BLaER1 treated with 17β-estradiol and CSF1 and Interleukin-3, amounts not matched to agents 10 nM and 100 nM (cell line): Measurements from ENCODE around the gene TM9SF2.

Source experiments
- H3K27ac ChIP-seq, 11 experiments: shearing (Covaris generic); formaldehyde crosslinking; 2 replicates each; pipeline ENCODE4 v1.8.1; 2022
- H3K27me3 ChIP-seq, 11 experiments: shearing (Covaris generic); formaldehyde crosslinking; 2 replicates each; pipeline ENCODE4 v1.8.1; 2022
- H3K36me3 ChIP-seq, 11 experiments: shearing (Covaris generic); formaldehyde crosslinking; 2 replicates each; pipeline ENCODE4 v1.8.1; 2022
- H3K4me1 ChIP-seq, 10 experiments: shearing (Covaris generic); formaldehyde crosslinking; 2 replicates each; pipeline ENCODE4 v1.8.1; 2022
- H3K4me2 ChIP-seq, 11 experiments: shearing (Covaris generic); formaldehyde crosslinking; 2 replicates each; pipeline ENCODE4 v1.8.1; 2022
- H3K4me3 ChIP-seq, 10 experiments: shearing (Covaris generic); formaldehyde crosslinking; 2 replicates each; pipeline ENCODE4 v1.8.1; 2022
- H3K9ac ChIP-seq, 11 experiments: shearing (Covaris generic); formaldehyde crosslinking; 2 replicates each; pipeline ENCODE4 v1.8.1; 2022
- H3K9me3 ChIP-seq, 11 experiments: shearing (Covaris generic); formaldehyde crosslinking; replicated peaks in 1 of 11; 2 replicates each; pipeline ENCODE4 v1.8.1; 2022
- H4K20me1 ChIP-seq, 11 experiments: shearing (Covaris generic); formaldehyde crosslinking; 2 replicates each; pipeline ENCODE4 v1.8.1; 2022
- Cebpa-rat ChIP-seq, 11 experiments: shearing (Covaris generic); IDR thresholded peaks; 2 replicates each; pipeline ENCODE4 v1.8.1; 2022

The TM9SF2 gene

DNA sequence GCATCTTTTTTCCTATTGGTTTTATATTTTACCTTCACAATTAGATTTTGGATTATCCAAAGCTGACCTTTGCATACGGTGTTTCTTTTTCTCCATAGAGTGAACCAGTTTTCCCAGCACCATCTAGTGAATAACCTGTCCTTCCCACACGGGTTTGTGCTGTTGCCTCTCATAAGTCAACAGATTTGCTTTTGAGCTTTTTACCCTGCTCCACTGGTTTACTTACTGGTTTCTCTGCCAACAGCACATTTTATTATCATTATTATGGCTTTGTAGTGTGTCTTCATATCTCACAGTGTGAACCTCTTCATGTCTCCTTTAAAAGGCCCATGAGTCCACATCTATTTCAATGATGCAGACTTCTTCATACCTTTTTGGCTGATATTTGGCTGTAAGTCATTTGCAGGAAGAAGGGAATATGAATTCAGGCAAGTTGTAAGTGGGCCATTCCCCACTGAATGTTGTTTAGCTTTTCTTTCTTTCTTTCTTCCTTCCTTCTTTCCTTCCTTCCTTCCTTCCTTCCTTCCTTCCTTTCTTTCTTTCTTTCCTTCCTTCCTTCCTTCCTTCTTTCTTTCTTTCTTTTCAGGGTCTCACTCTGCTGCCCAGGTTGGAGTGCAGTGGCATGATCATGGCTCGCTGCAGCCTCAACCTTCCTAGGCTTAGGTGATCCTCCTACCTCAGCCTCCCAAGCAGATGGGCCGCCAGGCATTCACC is 86.8 kb downstream of the TM9SF2 start:
- no peak overlapping the region for H3K9ac ChIP-seq
- no peak for TF ChIP-seq Cebpa-rat (IDR thresholded peaks at IDR 0.05)
- no peaks in the 10 kb centered on the region for H3K27me3 ChIP-seq
- no peaks in the 10 kb centered on the region; a peak in 1 of 22 replicates for H3K9me3 ChIP-seq
- H3K4me1 ChIP-seq: peaks cover 6 to 14% (median 12%) of the 10 kb centered on the region in 10 experiments; a peak in 18 of 20 replicates
- no peaks in the 10 kb centered on the region for H4K20me1 ChIP-seq
- H3K36me3 ChIP-seq: no peaks in the 10 kb centered on the region
- H3K4me3 ChIP-seq: no peak overlapping the region
- H3K27ac ChIP-seq: no peak overlapping the region
- no peak overlapping the region for H3K4me2 ChIP-seq

DNA sequence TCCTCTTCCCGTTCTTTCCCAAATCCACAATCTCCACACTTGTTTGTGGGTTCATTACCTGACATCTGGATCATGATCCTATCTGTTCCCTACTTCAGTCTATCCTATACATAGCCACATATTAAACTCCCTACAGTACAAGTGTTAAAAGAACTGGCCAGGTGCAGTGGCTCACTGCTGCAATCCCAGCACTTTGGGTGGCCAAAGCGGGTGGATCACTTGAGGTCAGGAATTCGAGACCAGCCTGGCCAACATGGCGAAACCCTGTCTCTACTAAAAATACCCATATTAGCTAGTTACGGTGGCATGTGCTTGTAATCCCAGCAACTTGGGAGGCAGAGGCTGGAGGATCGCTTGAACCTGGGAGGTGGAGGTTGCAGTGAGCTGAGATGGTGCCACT is 88.3 kb downstream of the TM9SF2 start:
- no peak overlapping the region for H3K27ac ChIP-seq
- H3K4me3 ChIP-seq: no peak overlapping the region
- no peaks in the 10 kb centered on the region for H4K20me1 ChIP-seq
- H3K36me3 ChIP-seq: no peaks in the 10 kb centered on the region
- H3K4me2 ChIP-seq: no peak overlapping the region
- H3K9ac ChIP-seq: no peak overlapping the region
- H3K9me3 ChIP-seq: no peaks in the 10 kb centered on the region; a peak in 1 of 22 replicates
- H3K27me3 ChIP-seq: no peaks in the 10 kb centered on the region
- TF ChIP-seq Cebpa-rat (IDR thresholded peaks at IDR 0.05): no peak
- H3K4me1 ChIP-seq: peaks cover 6 to 14% (median 12%) of the 10 kb centered on the region in 10 experiments; a peak in 18 of 20 replicates

DNA sequence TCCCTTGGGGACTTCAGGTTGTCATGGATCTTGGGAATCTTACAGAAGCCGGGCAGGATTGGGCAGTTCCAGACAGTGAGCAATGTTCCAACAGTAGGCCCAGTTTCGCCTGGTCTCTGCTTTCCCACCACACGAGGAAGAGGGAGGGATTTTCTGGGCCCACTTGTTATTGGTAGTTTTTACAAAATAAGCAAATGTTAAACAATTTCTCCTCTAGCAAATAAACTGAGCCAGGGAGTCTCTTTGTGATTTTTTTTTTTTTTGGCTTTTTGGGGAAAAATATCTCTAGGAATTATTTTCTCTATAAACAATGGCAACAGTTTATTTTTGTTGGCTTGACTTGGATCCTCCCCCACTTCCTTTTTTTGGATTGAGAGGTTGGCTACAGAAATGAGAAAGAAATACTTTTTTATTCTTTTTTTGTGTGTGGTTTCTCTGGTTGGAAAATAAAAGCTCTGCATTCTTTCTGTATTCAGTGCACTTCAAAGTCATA is 89.3 kb downstream of the TM9SF2 start:
- no peaks in the 10 kb centered on the region; a peak in 1 of 22 replicates for H3K9me3 ChIP-seq
- H3K36me3 ChIP-seq: no peaks in the 10 kb centered on the region
- H4K20me1 ChIP-seq: no peaks in the 10 kb centered on the region
- no peak overlapping the region for H3K4me3 ChIP-seq
- no peak overlapping the region for H3K9ac ChIP-seq
- peak overlapping the region; percentile 0 to 47 (median 27); a peak in 13 of 22 replicates for H3K4me2 ChIP-seq
- H3K4me1 ChIP-seq: peaks cover 6 to 14% (median 12%) of the 10 kb centered on the region in 10 experiments; a peak in 18 of 20 replicates
- H3K27ac ChIP-seq: no peak overlapping the region
- H3K27me3 ChIP-seq: no peaks in the 10 kb centered on the region
- no peak for TF ChIP-seq Cebpa-rat (IDR thresholded peaks at IDR 0.05)

DNA sequence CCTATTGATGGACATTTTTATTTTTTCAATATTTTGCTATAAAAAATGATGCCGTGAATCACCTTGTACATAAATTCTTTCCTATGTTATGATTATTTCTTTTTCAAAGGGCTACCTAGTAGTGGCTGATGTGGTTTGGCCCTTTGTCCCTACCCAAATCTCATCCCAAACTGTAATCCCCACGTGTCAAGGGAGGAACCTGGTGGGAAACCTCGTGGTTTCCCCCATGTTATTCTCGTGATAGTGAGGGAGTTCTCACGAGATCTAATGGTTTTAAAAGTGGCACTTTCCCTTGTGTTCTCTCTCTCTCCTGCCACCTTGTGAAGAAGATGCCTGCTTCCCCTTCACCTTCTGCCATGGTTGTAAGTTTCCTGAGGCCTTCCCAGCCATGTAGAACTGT is 94.9 kb downstream of the TM9SF2 start:
- Histone ChIP-seq H3K4me1 (peaks cover 0 to 2% (median under 1%) of the 10 kb centered on the region in 10 experiments; a peak in 7 of 20 replicates), H3K4me3 (no peak overlapping the region), H3K4me2 (no peak overlapping the region), H3K9ac (no peak overlapping the region), H3K27ac (no peak overlapping the region), H4K20me1 (no peaks in the 10 kb centered on the region), H3K27me3 (no peaks in the 10 kb centered on the region), H3K9me3 (peaks cover 0 to 4% (median 0%) of the 10 kb centered on the region in 11 experiments; a peak in 2 of 22 replicates), H3K36me3 (no peaks in the 10 kb centered on the region)
- TF ChIP-seq Cebpa-rat (IDR thresholded peaks at IDR 0.05): no peak

GRCh38 chr13:99600318-99600717 is 99.0 kb downstream of the TM9SF2 start:
- Histone ChIP-seq H3K4me2 (no peak overlapping the region), H4K20me1 (no peaks in the 10 kb centered on the region), H3K9ac (no peak overlapping the region), H3K27me3 (no peaks in the 10 kb centered on the region), H3K4me3 (no peak overlapping the region), H3K36me3 (no peaks in the 10 kb centered on the region), H3K9me3 (peaks cover 0 to 4% (median 0%) of the 10 kb centered on the region in 11 experiments; a peak in 1 of 22 replicates), H3K27ac (no peak overlapping the region), H3K4me1 (peaks cover under 1 to 11% (median 5%) of the 10 kb centered on the region in 10 experiments; a peak in 17 of 20 replicates)
- TF ChIP-seq Cebpa-rat (IDR thresholded peaks at IDR 0.05): no peak

DNA sequence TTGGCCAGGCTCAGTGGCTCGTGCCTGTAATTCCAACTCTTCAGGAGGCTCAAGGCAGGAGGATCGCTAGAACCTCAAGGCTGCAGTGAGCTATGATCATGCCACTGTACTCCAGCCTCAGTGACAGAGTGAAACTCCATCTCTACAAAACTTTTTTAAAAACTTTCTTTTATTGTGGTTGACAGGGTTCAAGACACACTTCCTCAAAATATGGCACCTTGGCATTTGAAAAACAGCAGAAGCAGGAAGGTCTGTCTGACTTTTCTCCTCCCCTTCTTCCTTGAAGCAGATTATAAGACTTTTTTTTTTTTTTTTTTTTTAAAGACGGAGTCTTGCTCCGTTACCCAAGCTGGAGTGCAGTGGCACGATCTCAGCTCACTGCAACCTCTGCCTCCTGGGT is 100.3 kb downstream of the TM9SF2 start:
- Histone ChIP-seq H3K4me1 (peaks cover 7 to 19% (median 13%) of the 10 kb centered on the region in 10 experiments; a peak in 18 of 20 replicates), H3K4me3 (no peak overlapping the region), H3K27me3 (no peaks in the 10 kb centered on the region), H4K20me1 (no peaks in the 10 kb centered on the region), H3K36me3 (no peaks in the 10 kb centered on the region), H3K9me3 (no peaks in the 10 kb centered on the region), H3K9ac (no peak overlapping the region), H3K4me2 (peak overlapping the region in 7 of 11 experiments; percentile 5 to 41 (median 23); a peak in 7 of 22 replicates), H3K27ac (no peak overlapping the region)
- no peak for TF ChIP-seq Cebpa-rat (IDR thresholded peaks at IDR 0.05)

- no peaks in the 10 kb centered on the region for H3K27me3 ChIP-seq
- H3K27ac ChIP-seq: no peak overlapping the region
- no peak overlapping the region for H3K4me2 ChIP-seq
- peaks cover 0 to 4% (median 0%) of the 10 kb centered on the region in 11 experiments; a peak in 1 of 22 replicates for H3K9me3 ChIP-seq
- no peaks in the 10 kb centered on the region for H4K20me1 ChIP-seq
- H3K9ac ChIP-seq: no peak overlapping the region
- no peak for TF ChIP-seq Cebpa-rat (IDR thresholded peaks at IDR 0.05)
- no peak overlapping the region for H3K4me3 ChIP-seq
- H3K36me3 ChIP-seq: no peaks in the 10 kb centered on the region
- peaks cover 8 to 28% (median 17%) of the 10 kb centered on the region in 10 experiments; a peak in 18 of 20 replicates for H3K4me1 ChIP-seq
These were observed 103.4 kb downstream of the TM9SF2 start for GRCh38 chr13:99604636-99605035.

- Histone ChIP-seq H3K4me2 (peak overlapping the region; percentile 74 to 99 (median 90)), H3K27ac (peak overlapping the region in 3 of 11 experiments; percentile 22 to 52 (median 46); a peak in 8 of 22 replicates), H3K27me3 (no peaks in the 10 kb centered on the region), H3K4me3 (peak overlapping the region; percentile 64 to 91 (median 78)), H3K9me3 (peaks cover 0 to 4% (median 0%) of the 10 kb centered on the region in 11 experiments; a peak in 1 of 22 replicates), H3K36me3 (no peaks in the 10 kb centered on the region), H3K4me1 (peaks cover 8 to 39% (median 22%) of the 10 kb centered on the region in 10 experiments; a peak in 18 of 20 replicates), H3K9ac (peak overlapping the region; percentile 44 to 90 (median 68); a peak in 21 of 22 replicates), H4K20me1 (no peaks in the 10 kb centered on the region)
- TF ChIP-seq Cebpa-rat (IDR thresholded peaks at IDR 0.05): no peak
These were observed 104.4 kb downstream of the TM9SF2 start for GRCh38 chr13:99605420-99606323.
